Effector memory CD4-positive, alpha-beta T cell (primary cell): ENCODE measurements around the gene NANOG.
"Not testable (repeated sequence)": the region's sequence is repeated elsewhere in the genome, so short reads cannot be mapped to it uniquely, and the experiment has no call there.

Experiments
- DNase-seq, 3 donors: peaks; one replicate each; pipeline ENCODE4 v3.0.0-alpha.2; 2020
- H3K27ac ChIP-seq: 2 replicates; pipeline ENCODE4 v1.7.0; 2013; ENCODE audit warnings: mild to moderate bottlenecking, low read length, moderate library complexity; ENCODE audit not compliant: insufficient read depth, poor library complexity, severe bottlenecking
- H3K27me3 ChIP-seq: replicated peaks from 2 replicates; pipeline ENCODE4 v1.7.0; 2013; ENCODE audit warnings: mild to moderate bottlenecking, low read length; ENCODE audit not compliant: insufficient read depth, control insufficient read depth, poor library complexity, severe bottlenecking
- H3K36me3 ChIP-seq: 2 replicates; pipeline ENCODE4 v1.7.0; 2013; ENCODE audit warnings: mild to moderate bottlenecking, low read length, moderate library complexity; ENCODE audit not compliant: control insufficient read depth, insufficient read depth
- H3K4me1 ChIP-seq: 2 replicates; pipeline ENCODE4 v1.7.0; 2013; ENCODE audit warnings: low read length, mild to moderate bottlenecking; ENCODE audit not compliant: control insufficient read depth, insufficient read depth, poor library complexity, severe bottlenecking
- H3K4me3 ChIP-seq: 2 replicates; pipeline ENCODE4 v1.7.0; 2013; ENCODE audit warnings: low read length, low read depth, mild to moderate bottlenecking; ENCODE audit not compliant: insufficient read depth, poor library complexity, severe bottlenecking
- H3K9me3 ChIP-seq: 2 replicates; pipeline ENCODE4 v1.7.0; 2013; ENCODE audit warnings: mild to moderate bottlenecking, low read length, moderate library complexity; ENCODE audit not compliant: control insufficient read depth

NANOG gene

GRCh38 chr12:7835116-7835515 is 45.9 kb downstream of the NANOG start:
- no peaks in the 10 kb centered on the region for H3K9me3 ChIP-seq
- H3K27me3 ChIP-seq: no peaks in the 10 kb centered on the region
- no peaks in the 10 kb centered on the region for H3K4me1 ChIP-seq
- H3K36me3 ChIP-seq: no peaks in the 10 kb centered on the region
- H3K4me3 ChIP-seq: no peak overlapping the region
- no peak overlapping the region for H3K27ac ChIP-seq
- DNase-seq: no peak

- no peak for DNase-seq
- Histone ChIP-seq H3K4me1 (no peaks in the 10 kb centered on the region), H3K27ac (no peak overlapping the region), H3K4me3 (no peak overlapping the region), H3K9me3 (no peaks in the 10 kb centered on the region), H3K36me3 (no peaks in the 10 kb centered on the region), H3K27me3 (no peaks in the 10 kb centered on the region)
Observed at GRCh38 chr12:7835766-7836165, 46.6 kb downstream of the NANOG start.

DNA sequence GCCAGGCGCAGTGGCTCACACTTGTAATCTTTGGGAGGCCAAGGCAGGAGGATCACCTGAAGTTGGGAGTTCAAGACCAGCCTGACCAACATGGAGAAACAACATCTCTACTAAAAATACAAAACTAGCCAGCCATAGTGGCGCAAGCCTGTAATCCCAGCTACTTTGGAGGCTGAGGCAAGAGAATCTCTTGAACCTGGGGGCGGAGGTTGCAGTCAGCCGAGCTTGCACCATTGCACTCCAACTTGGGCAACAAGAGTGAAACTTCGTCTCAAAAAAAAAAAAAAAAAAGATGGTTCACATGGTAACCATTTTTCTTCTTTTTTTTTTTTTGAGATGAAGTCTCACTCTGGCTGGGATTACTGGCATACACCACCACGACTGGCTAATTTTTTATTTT is 48.2 kb downstream of the NANOG start:
- Histone ChIP-seq H3K27me3 (no peaks in the 10 kb centered on the region), H3K27ac (no peak overlapping the region), H3K36me3 (no peaks in the 10 kb centered on the region), H3K9me3 (no peaks in the 10 kb centered on the region), H3K4me1 (no peaks in the 10 kb centered on the region), H3K4me3 (no peak overlapping the region)
- DNase-seq: no peak

DNA sequence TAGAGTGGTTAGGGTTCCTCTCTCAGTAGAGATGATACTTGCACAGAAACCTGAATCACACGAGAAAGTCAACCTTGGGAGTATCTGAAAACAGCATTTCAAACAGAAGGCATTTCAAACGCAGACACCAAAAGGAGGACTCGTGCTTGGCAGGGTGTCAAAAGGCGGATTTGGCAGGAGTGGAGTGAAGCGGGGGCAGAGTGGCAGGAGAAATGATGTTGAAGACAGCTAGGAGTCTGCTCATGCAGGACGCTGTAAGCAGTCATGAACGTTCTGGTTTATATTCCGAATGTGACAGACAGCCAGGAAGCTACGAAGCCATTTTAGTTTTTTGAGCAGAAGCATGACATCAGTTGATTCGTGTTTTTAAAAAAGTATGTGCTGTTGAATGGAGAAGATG is 50.0 kb downstream of the NANOG start:
- DNase-seq, H3K27ac ChIP-seq, H3K9me3 ChIP-seq, H3K27me3 ChIP-seq, H3K36me3 ChIP-seq, H3K4me1 ChIP-seq, H3K4me3 ChIP-seq: not testable (repeated sequence)

DNA sequence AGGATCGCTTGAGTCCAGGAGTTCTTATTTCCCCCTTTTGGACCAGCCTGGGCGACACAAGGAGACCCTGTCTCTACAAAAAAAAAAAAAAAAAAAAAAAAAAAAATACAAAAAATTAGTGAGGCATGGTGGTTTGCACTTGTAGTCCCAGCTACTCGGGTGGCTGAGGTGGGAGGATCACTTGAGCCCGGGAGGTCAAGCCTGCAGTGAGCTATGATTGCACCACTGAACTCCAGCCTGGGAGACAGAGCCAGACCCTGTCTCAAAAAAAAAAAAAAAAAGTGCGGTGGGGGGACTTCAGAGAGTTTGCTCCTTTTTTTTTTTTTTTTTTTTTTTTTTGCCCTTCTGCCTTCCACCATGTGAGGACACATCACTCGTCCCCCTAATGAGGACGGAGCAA is 50.6 kb downstream of the NANOG start:
- not testable (repeated sequence) for DNase-seq, H3K9me3 ChIP-seq, H3K4me3 ChIP-seq, H3K36me3 ChIP-seq, H3K27me3 ChIP-seq, H3K4me1 ChIP-seq, H3K27ac ChIP-seq

DNA sequence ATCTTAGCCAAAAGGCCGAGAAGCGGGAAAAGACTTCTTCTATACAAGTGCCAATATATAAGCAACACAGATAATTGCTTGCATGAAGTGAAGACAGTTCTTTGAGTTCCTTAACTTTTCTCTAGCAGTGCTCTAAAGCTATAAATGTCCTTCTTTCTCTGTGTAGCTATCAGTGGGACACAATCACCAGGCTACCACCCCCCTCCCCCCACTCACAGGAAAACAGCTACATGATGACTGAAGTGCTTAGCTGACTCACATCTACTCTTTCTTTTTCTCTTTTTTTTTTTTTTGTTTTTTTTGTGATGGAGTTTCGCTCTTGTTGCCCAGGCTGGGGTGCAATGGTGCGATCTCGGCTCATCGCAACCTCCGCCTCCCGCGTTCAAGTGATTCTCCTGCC is 53.2 kb downstream of the NANOG start:
- H3K4me1 ChIP-seq, H3K27me3 ChIP-seq, DNase-seq, H3K36me3 ChIP-seq, H3K9me3 ChIP-seq, H3K27ac ChIP-seq, H3K4me3 ChIP-seq: not testable (repeated sequence)

DNA sequence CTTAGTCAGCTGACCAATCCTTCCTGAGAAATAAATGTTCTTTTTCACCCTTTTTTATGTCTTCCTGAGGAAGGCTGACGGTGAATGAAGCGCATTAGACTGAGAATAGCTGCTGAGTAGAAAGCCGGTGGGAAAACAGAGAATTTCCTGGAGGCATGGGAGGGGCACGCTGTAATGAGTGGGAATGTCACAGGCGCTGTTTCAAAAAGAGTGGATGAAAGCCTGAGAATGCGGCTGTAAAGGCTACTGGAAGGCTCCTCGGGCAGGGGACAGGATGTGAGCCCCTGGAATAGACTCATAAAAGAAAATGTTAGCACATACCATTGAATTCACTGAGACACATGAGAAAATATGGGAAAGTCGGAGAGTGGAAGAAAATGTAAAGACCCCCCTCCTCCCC is 53.9 kb downstream of the NANOG start:
- not testable (repeated sequence) for DNase-seq, H3K27ac ChIP-seq, H3K9me3 ChIP-seq, H3K4me3 ChIP-seq, H3K27me3 ChIP-seq, H3K4me1 ChIP-seq, H3K36me3 ChIP-seq

- not testable (repeated sequence) for H3K4me1 ChIP-seq, DNase-seq, H3K36me3 ChIP-seq, H3K27me3 ChIP-seq, H3K27ac ChIP-seq, H3K4me3 ChIP-seq, H3K9me3 ChIP-seq
Observed at GRCh38 chr12:7843583-7843982, 54.4 kb downstream of the NANOG start.

DNA sequence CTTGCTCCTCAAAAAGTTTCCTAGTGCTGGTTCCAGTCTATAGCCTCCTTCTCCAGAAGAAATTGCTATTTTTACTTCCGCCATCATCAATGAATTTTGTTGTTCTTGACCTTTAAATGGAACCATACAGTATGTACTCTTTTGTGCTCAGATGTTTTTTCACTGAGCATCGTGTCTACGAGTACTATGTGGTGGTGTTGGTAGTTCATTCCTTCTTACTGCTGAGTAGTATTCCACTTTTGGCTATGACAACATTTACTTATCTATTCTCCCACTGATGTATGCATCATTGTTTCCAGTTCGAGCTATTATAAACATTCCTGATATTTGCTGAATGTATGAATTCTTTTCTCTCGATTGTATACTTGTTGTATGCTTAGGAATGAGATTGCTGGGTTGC is 54.9 kb downstream of the NANOG start:
- Histone ChIP-seq H3K4me1 (no peaks in the 10 kb centered on the region), H3K27me3 (no peaks in the 10 kb centered on the region), H3K4me3 (no peak overlapping the region), H3K36me3 (no peaks in the 10 kb centered on the region), H3K27ac (no peak overlapping the region), H3K9me3 (no peaks in the 10 kb centered on the region)
- DNase-seq: no peak

DNA sequence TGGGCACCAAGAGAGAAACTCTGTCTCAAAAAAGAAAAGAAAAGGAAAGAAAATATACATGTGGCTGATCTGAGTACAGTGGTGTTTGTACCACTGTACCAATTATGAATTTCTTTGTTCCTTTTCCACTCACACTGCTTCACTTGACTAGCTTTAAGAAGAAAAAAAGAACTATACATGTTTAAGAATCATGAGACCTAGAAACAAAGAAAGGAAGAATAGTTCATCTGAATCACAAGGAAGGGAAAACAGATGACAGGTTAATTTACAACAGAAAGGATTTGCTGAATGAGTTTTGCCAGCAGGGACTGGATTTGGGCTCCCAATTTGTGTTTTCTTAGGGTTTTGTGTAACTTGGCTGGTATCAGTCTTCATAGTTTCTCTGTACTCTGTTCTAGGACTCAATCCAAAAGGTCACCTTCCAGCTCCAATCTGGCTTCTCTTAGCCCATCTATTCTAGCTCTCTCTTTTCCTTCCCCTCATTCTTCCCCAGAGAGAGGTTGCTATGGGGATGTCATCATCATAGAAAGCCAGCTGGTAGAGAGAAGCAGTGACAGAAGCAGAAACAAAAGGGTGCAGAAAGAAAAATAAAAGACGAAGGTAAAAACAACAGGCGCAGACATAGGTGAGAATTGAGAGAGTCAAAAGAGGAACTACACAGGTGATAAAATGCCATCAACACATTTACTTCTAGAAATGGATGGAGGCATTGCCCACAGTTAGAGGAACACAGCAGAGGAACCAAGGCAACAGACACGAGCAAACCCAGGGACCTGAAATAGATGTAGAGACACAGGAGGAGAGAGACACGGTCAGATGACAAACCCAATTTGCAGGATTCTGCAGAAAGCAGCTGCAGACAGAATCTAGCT is 58.3 kb downstream of the NANOG start:
- H3K4me3 ChIP-seq, H3K4me1 ChIP-seq, H3K9me3 ChIP-seq, H3K36me3 ChIP-seq, H3K27me3 ChIP-seq, H3K27ac ChIP-seq, DNase-seq: not testable (repeated sequence)
